ENCODE results near the gene TMEM63C. TPM values are rescaled to one million over a fixed set of nuclear protein-coding genes. Genes with fewer than 3 reads are reported as not detected.

The TMEM63C gene
- total RNA-seq, 1 donor from 2014 or later: 1.5 TPM

GRCh38 chr14:77186911-77187648, 5.5 kb downstream of the TMEM63C start:
- no peak for TF ChIP-seq CTCF (IDR thresholded peaks at IDR 0.05)
- intact Hi-C loops (cut with micrococcal nuclease): no loop called here
- Mint-ChIP-seq H3K4me1 (peaks cover 13% of the 10 kb centered on the region), H3K36me3 (ENCODE audit: low read depth) (no peaks in the 10 kb centered on the region), H3K27me3 (peaks cover 17% of the 10 kb centered on the region), H3K27ac (no peak overlapping the region), H3K9me3 (no peaks in the 10 kb centered on the region), H3K4me3 (no peak overlapping the region)
- POLR2A ChIA-PET: no interaction called here
- no peak for DNase-seq
- CTCF ChIA-PET: no interaction called here
- ATAC-seq (ENCODE audit: low read depth): no peak

GRCh38 chr14:77187649-77188012, 6.0 kb downstream of the TMEM63C start:
- H3K27me3 Mint-ChIP-seq: peaks cover 17% of the 10 kb centered on the region
- POLR2A ChIA-PET: no interaction called here
- H3K4me1 Mint-ChIP-seq: peaks cover 9% of the 10 kb centered on the region
- no peaks in the 10 kb centered on the region for H3K9me3 Mint-ChIP-seq
- ATAC-seq (ENCODE audit: low read depth): no peak
- no peak overlapping the region for H3K4me3 Mint-ChIP-seq
- no peak overlapping the region for H3K27ac Mint-ChIP-seq
- TF ChIP-seq CTCF (IDR thresholded peaks at IDR 0.05): no peak
- CTCF ChIA-PET: no interaction called here
- intact Hi-C loops (cut with micrococcal nuclease): no loop called here
- no peak for DNase-seq
- H3K36me3 Mint-ChIP-seq (ENCODE audit: low read depth): no peaks in the 10 kb centered on the region

- Mint-ChIP-seq H3K27ac (no peak overlapping the region), H3K27me3 (peaks cover 17% of the 10 kb centered on the region), H3K4me3 (no peak overlapping the region), H3K9me3 (no peaks in the 10 kb centered on the region), H3K4me1 (peaks cover 5% of the 10 kb centered on the region), H3K36me3 (ENCODE audit: low read depth) (no peaks in the 10 kb centered on the region)
- ChIA-PET POLR2A (no interaction called here), CTCF (no interaction called here)
- intact Hi-C loops (cut with micrococcal nuclease): no loop called here
- TF ChIP-seq CTCF (IDR thresholded peaks at IDR 0.05): no peak
- ATAC-seq (ENCODE audit: low read depth) (no peak), DNase-seq (no peak)
These were observed 7.9 kb downstream of the TMEM63C start for GRCh38 chr14:77189479-77189878.

- POLR2A ChIA-PET: no interaction called here
These were observed 9.4 kb downstream of the TMEM63C start for GRCh38 chr14:77190977-77191376.

GRCh38 chr14:77194706-77195105, 13.1 kb downstream of the TMEM63C start:
- no peak overlapping the region for H3K27ac Mint-ChIP-seq
- DNase-seq: no peak
- CTCF ChIA-PET: no interaction called here
- no peaks in the 10 kb centered on the region for H3K4me1 Mint-ChIP-seq
- H3K36me3 Mint-ChIP-seq (ENCODE audit: low read depth): no peaks in the 10 kb centered on the region
- intact Hi-C loops (cut with micrococcal nuclease): no loop called here
- POLR2A ChIA-PET: no interaction called here
- ATAC-seq (ENCODE audit: low read depth): no peak
- H3K9me3 Mint-ChIP-seq: no peaks in the 10 kb centered on the region
- TF ChIP-seq CTCF (IDR thresholded peaks at IDR 0.05): no peak
- H3K4me3 Mint-ChIP-seq: no peak overlapping the region
- H3K27me3 Mint-ChIP-seq: peaks cover 7% of the 10 kb centered on the region

More at GRCh38 chr14:77190977-77191376, 9.4 kb downstream of the TMEM63C start:
- Mint-ChIP-seq H3K27ac (no peak overlapping the region), H3K36me3 (ENCODE audit: low read depth) (no peaks in the 10 kb centered on the region), H3K4me3 (no peak overlapping the region), H3K27me3 (peaks cover 10% of the 10 kb centered on the region), H3K4me1 (no peaks in the 10 kb centered on the region), H3K9me3 (no peaks in the 10 kb centered on the region)
- CTCF ChIA-PET: no interaction called here
- DNase-seq (no peak), ATAC-seq (ENCODE audit: low read depth) (no peak)
- TF ChIP-seq CTCF (IDR thresholded peaks at IDR 0.05): no peak
- intact Hi-C loops (cut with micrococcal nuclease): no loop called here

Data from activated B cell treated with CpG ODN at 0.5 μM for 24 hours (primary cell).